ENCODE measurements around the gene MLXIP. TPM values are rescaled to one million over a fixed set of nuclear protein-coding genes. Genes with fewer than 3 reads are reported as not detected.

Gene MLXIP
- total and polyA plus RNA-seq, 2 donors (not counting 3 experiments of a cell fraction or from before 2014, with no cell fraction given), result 22.0 to 72.5 TPM

- TF ChIP-seq MYC (IDR thresholded peaks at IDR 0.05; ENCODE audit: low read depth, low read length) (no peak), POLR2A (IDR thresholded peaks at IDR 0.05; ENCODE audit: low read depth, low read length) (no peak), JUN (IDR thresholded peaks at IDR 0.05; ENCODE audit: borderline replicate concordance, insufficient read depth, insufficient read length, low read depth) (no peak), GATA2 (IDR thresholded peaks at IDR 0.05; ENCODE audit: insufficient read depth, insufficient read length, low read depth, low read length) (no peak), CTCF (IDR thresholded peaks at IDR 0.05; ENCODE audit: extremely low read depth in 1 of 2, insufficient read depth in 1 of 2, low read depth in 1 of 2, low read length in 2 of 2) (no peak), POLR2AphosphoS5 (IDR thresholded peaks at IDR 0.05; ENCODE audit: insufficient read depth, low read depth, low read length) (no peak)
- ChIA-PET POLR2A (no interaction called here), CTCF (no interaction called here)
- no peak overlapping the region for H3K4me3 ChIP-seq (replicated peaks in 1 of 3; ENCODE audit: insufficient read depth in 1 of 3, low read depth in 1 of 3, low read length in 3 of 3)
- H3K4me1 ChIP-seq (ENCODE audit: control insufficient read depth, extremely low read depth, insufficient read depth, low read length), result no peaks in the 10 kb centered on the region
- DNase-seq (ENCODE audit: low read depth, low spot score) (no peak), FAIRE-seq (no peak)
- H3K27ac ChIP-seq (ENCODE audit: insufficient read depth, low read depth, low read length), result no peak overlapping the region
- BruUV-seq (replicated peaks), result no TSS peak
- dilution Hi-C loops (cut with MboI; ENCODE audit: extremely low pct_ligation_motif_present, low sequenced_read_pairs) (no loop called here), intact Hi-C loops (cut with micrococcal nuclease) (no loop called here)
- H3K36me3 ChIP-seq (ENCODE audit: control insufficient read depth in 2 of 2, extremely low read depth in 1 of 2, insufficient read depth in 2 of 2, low read length in 2 of 2), result no peaks in the 10 kb centered on the region
- H3K79me2 ChIP-seq (ENCODE audit: control insufficient read depth, insufficient read depth, low read length), result no peaks in the 10 kb centered on the region
- no peak overlapping the region for H3K4me2 ChIP-seq (ENCODE audit: insufficient read depth, low read length)
- no peak overlapping the region for H2AFZ ChIP-seq (ENCODE audit: low read depth, low read length)
- H3K9me1 ChIP-seq (replicated peaks; ENCODE audit: control insufficient read depth, extremely low read depth, insufficient read depth, low read length), result no peaks in the 10 kb centered on the region
- no peaks in the 10 kb centered on the region for H3K9me3 ChIP-seq (replicated peaks; ENCODE audit: control insufficient read depth, insufficient read depth, low read length)
- H4K20me1 ChIP-seq (replicated peaks; ENCODE audit: control insufficient read depth, extremely low read depth, insufficient read depth, low read length), result no peaks in the 10 kb centered on the region
- no peaks in the 10 kb centered on the region for H3K27me3 ChIP-seq (ENCODE audit: control insufficient read depth in 2 of 2, insufficient read depth in 2 of 2, low read length in 2 of 2)
- H3K9ac ChIP-seq (replicated peaks; ENCODE audit: extremely low read depth, insufficient read depth, low read length), result no peak overlapping the region
These were observed 84.4 kb downstream of the MLXIP start for GRCh38 chr12:122162976-122163375.

Data from endothelial cell of umbilical vein (primary cell).